ENCODE results near the gene THTPA. TPM values are rescaled to one million over a fixed set of nuclear protein-coding genes. Genes with fewer than 3 reads are reported as not detected.

The THTPA gene
- total and polyA plus RNA-seq, 2 of the 13 experiments (the other 11 are each of a cell fraction or from before 2014, with no cell fraction given), result 7.4 to 8.7 TPM

DNA sequence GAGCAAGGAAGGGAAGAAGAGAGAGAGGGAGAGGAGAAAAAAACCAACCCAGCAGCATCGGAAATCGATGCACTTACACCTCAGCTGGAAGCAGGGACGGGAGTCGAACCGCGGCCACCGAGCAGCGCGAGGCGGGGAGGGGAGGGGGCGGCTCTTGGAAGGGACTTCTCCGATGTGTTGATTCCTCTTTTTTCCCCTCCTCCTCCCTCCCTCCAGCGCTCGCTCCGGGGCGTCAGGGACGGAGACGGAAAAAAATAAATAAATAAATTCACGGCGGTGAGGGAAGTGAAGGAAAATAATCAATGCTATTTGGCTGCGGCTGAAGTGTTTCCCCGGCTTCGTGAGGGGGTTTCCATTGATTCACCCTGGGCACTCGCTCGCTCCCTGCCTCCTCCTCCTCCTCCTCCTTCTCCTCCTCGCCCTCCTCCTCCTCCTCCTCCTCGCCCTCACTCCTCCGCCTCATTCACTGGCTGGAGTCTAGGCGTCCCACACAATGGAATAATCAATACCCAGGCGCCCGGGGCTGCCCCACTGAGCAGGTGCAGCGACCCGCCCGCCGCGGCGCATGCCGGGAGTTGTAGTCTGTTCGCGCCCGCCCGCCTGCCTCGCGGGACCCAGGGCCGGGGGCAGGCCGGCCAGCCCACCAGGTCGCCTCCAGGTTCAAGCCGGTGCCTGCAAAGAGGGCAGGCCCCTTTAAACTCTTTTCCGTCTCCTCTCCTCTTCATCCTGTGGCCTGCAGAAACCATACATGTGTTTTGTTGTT lies 4.6 kb upstream of the THTPA start, which contains the start of gene ZFHX2 (continued):
- TF ChIP-seq ZNF224 (CRISPR knock-in tag; IDR thresholded peaks at IDR 0.05), result peak; percentile 96
- peak; percentile 90 for TF ChIP-seq PHF8 (CRISPR knock-in tag; IDR thresholded peaks at IDR 0.05)
- peak; percentile 56 for TF ChIP-seq CBX1 (IDR thresholded peaks at IDR 0.05; ENCODE audit: low read depth)
- TF ChIP-seq ZFYVE20 (CRISPR knock-in tag; IDR thresholded peaks at IDR 0.05; ENCODE audit: borderline replicate concordance, low read depth), result peak; percentile 55
- TF ChIP-seq HMGA1 (CRISPR knock-in tag; conservative IDR thresholded peaks at IDR 0.05), result 0 out of 2 replicates have a peak, but pooled peaks have one; percentile 17
- TF ChIP-seq, protein P1, sequence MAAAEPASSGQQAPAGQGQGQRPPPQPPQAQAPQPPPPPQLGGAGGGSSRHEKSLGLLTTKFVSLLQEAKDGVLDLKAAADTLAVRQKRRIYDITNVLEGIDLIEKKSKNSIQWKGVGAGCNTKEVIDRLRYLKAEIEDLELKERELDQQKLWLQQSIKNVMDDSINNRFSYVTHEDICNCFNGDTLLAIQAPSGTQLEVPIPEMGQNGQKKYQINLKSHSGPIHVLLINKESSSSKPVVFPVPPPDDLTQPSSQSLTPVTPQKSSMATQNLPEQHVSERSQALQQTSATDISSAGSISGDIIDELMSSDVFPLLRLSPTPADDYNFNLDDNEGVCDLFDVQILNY (CRISPR knock-in tag; conservative IDR thresholded peaks at IDR 0.05), result peak; percentile 45; the same call in 1 of the 2 replicates
- peak; percentile 88 for TF ChIP-seq ZSCAN31 (CRISPR knock-in tag; IDR thresholded peaks at IDR 0.05; ENCODE audit: low read depth)
- TF ChIP-seq ZNF451 (CRISPR knock-in tag; IDR thresholded peaks at IDR 0.05), result peak; percentile 46
- peak in 1 of 2 experiments; percentile 47; a peak in 2 of 4 replicates for TF ChIP-seq POLR2A (IDR thresholded peaks at IDR 0.05; ENCODE audit: insufficient read depth in 1 of 2, low read depth in 2 of 2, low read length in 2 of 2)
- TF ChIP-seq ZNF263 (CRISPR knock-in tag; IDR thresholded peaks at IDR 0.05), result peak; percentile 99
- TF ChIP-seq ZNF138 (CRISPR knock-in tag; IDR thresholded peaks at IDR 0.05; ENCODE audit: low read depth), result no peak
- TF ChIP-seq TCF12 (IDR thresholded peaks at IDR 0.05), result no peak
- TF ChIP-seq TCF12 (CRISPR knock-in tag; IDR thresholded peaks at IDR 0.05), result peak; percentile 77
- TF ChIP-seq, protein P2, sequence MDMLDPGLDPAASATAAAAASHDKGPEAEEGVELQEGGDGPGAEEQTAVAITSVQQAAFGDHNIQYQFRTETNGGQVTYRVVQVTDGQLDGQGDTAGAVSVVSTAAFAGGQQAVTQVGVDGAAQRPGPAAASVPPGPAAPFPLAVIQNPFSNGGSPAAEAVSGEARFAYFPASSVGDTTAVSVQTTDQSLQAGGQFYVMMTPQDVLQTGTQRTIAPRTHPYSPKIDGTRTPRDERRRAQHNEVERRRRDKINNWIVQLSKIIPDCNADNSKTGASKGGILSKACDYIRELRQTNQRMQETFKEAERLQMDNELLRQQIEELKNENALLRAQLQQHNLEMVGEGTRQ (IDR thresholded peaks at IDR 0.05; ENCODE audit: low read depth, low read length), result no peak
- TF ChIP-seq, protein P2 (CRISPR knock-in tag; IDR thresholded peaks at IDR 0.05; ENCODE audit: borderline replicate concordance), result peak; percentile 19; the same call in 1 of the 2 replicates
- no peak; the same call in 1 of the 2 replicates for TF ChIP-seq ZNF350 (CRISPR knock-in tag; IDR thresholded peaks at IDR 0.05; ENCODE audit: borderline replicate concordance, low read depth)
- no peak for TF ChIP-seq PAF1 (CRISPR knock-in tag; IDR thresholded peaks at IDR 0.05)
- peak; percentile 88; the same call in 1 of the 2 replicates for TF ChIP-seq CC2D1A (CRISPR knock-in tag; IDR thresholded peaks at IDR 0.05)
- no peak; the same call in 1 of the 2 replicates for TF ChIP-seq ZNF44 (CRISPR knock-in tag; IDR thresholded peaks at IDR 0.05)
- peak; percentile 64; the same call in 1 of the 2 replicates for TF ChIP-seq MTA1 (CRISPR knock-in tag; IDR thresholded peaks at IDR 0.05; ENCODE audit: borderline replicate concordance)
- 0 out of 2 replicates have a peak, but pooled peaks have one; percentile 17 for TF ChIP-seq HHEX (CRISPR knock-in tag; IDR thresholded peaks at IDR 0.05)
- TF ChIP-seq FOSL1 (CRISPR knock-in tag; IDR thresholded peaks at IDR 0.05; ENCODE audit: borderline replicate concordance), result no peak
- TF ChIP-seq, protein P3, sequence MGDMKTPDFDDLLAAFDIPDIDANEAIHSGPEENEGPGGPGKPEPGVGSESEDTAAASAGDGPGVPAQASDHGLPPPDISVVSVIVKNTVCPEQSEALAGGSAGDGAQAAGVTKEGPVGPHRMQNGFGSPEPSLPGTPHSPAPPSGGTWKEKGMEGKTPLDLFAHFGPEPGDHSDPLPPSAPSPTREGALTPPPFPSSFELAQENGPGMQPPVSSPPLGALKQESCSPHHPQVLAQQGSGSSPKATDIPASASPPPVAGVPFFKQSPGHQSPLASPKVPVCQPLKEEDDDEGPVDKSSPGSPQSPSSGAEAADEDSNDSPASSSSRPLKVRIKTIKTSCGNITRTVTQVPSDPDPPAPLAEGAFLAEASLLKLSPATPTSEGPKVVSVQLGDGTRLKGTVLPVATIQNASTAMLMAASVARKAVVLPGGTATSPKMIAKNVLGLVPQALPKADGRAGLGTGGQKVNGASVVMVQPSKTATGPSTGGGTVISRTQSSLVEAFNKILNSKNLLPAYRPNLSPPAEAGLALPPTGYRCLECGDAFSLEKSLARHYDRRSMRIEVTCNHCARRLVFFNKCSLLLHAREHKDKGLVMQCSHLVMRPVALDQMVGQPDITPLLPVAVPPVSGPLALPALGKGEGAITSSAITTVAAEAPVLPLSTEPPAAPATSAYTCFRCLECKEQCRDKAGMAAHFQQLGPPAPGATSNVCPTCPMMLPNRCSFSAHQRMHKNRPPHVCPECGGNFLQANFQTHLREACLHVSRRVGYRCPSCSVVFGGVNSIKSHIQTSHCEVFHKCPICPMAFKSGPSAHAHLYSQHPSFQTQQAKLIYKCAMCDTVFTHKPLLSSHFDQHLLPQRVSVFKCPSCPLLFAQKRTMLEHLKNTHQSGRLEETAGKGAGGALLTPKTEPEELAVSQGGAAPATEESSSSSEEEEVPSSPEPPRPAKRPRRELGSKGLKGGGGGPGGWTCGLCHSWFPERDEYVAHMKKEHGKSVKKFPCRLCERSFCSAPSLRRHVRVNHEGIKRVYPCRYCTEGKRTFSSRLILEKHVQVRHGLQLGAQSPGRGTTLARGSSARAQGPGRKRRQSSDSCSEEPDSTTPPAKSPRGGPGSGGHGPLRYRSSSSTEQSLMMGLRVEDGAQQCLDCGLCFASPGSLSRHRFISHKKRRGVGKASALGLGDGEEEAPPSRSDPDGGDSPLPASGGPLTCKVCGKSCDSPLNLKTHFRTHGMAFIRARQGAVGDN (CRISPR knock-in tag; IDR thresholded peaks at IDR 0.05), result peak; percentile 88
- no peak for TF ChIP-seq ZNF775 (CRISPR knock-in tag; IDR thresholded peaks at IDR 0.05; ENCODE audit: borderline replicate concordance)

Data from HepG2 (cell line).